Dendritic cell treated with granulocyte-macrophage colony-stimulating factor and Interleukin-4, amounts not matched to agents 40 ng/mL and 50 ng/mL, for 4 days (primary cell): Measurements from ENCODE around the gene TXNDC15.
"Not testable (repeated sequence)": the region's sequence is repeated elsewhere in the genome, so short reads cannot be mapped to it uniquely, and the experiment has no call there.

Experiments
- H3K27ac Mint-ChIP-seq: one replicate; pipeline ENCODE4 v1.8.0; 2022; ENCODE audit warnings: mild to moderate bottlenecking, mixed read lengths
- H3K27me3 Mint-ChIP-seq: one replicate; pipeline ENCODE4 v1.8.0; 2022; ENCODE audit warnings: mild to moderate bottlenecking, mixed read lengths
- H3K36me3 Mint-ChIP-seq: one replicate; pipeline ENCODE4 v1.8.0; 2022; ENCODE audit warnings: low read depth, mixed read lengths
- H3K4me1 Mint-ChIP-seq: one replicate; pipeline ENCODE4 v1.8.0; 2022; ENCODE audit warnings: low read depth, mixed read lengths
- H3K4me3 Mint-ChIP-seq: one replicate; pipeline ENCODE4 v1.8.0; 2022; ENCODE audit warnings: mild to moderate bottlenecking, moderate library complexity, mixed read lengths
- H3K9me3 Mint-ChIP-seq: one replicate; pipeline ENCODE4 v1.8.0; 2022; ENCODE audit warnings: mixed read lengths
- intact Hi-C: fragments of 100-400 bp; cut with micrococcal nuclease; formaldehyde crosslinking; loops from one replicate; pipeline ENCODE4 v1.15.0; 2022

TXNDC15 gene

GRCh38 chr5:134891473-134891872 is 17.3 kb downstream of the TXNDC15 start:
- Mint-ChIP-seq H3K36me3 (peaks cover 76% of the 10 kb centered on the region), H3K9me3 (no peaks in the 10 kb centered on the region), H3K27me3 (no peaks in the 10 kb centered on the region), H3K27ac (no peak overlapping the region), H3K4me1 (no peaks in the 10 kb centered on the region), H3K4me3 (no peak overlapping the region)
- intact Hi-C loops = no loop called here

- H3K4me1 Mint-ChIP-seq = no peaks in the 10 kb centered on the region
- H3K27me3 Mint-ChIP-seq = no peaks in the 10 kb centered on the region
- peaks cover 80% of the 10 kb centered on the region for H3K36me3 Mint-ChIP-seq
- no peak overlapping the region for H3K4me3 Mint-ChIP-seq
- H3K27ac Mint-ChIP-seq = peak overlapping the region; percentile 37
- intact Hi-C loops = no loop called here
- H3K9me3 Mint-ChIP-seq = no peaks in the 10 kb centered on the region
Observed at GRCh38 chr5:134892282-134892681, 18.1 kb downstream of the TXNDC15 start.

- Mint-ChIP-seq H3K9me3 (no peaks in the 10 kb centered on the region), H3K27ac (peak overlapping the region; percentile 37), H3K36me3 (peaks cover 76% of the 10 kb centered on the region), H3K4me3 (no peak overlapping the region), H3K4me1 (no peaks in the 10 kb centered on the region), H3K27me3 (no peaks in the 10 kb centered on the region)
- intact Hi-C loops = no loop called here
Observed at GRCh38 chr5:134892926-134893325, 18.8 kb downstream of the TXNDC15 start.

- peaks cover 70% of the 10 kb centered on the region for H3K36me3 Mint-ChIP-seq
- H3K27me3 Mint-ChIP-seq = no peaks in the 10 kb centered on the region
- H3K4me3 Mint-ChIP-seq = no peak overlapping the region
- intact Hi-C loops = no loop called here
- H3K4me1 Mint-ChIP-seq = no peaks in the 10 kb centered on the region
- H3K27ac Mint-ChIP-seq = no peak overlapping the region
- H3K9me3 Mint-ChIP-seq = no peaks in the 10 kb centered on the region
Observed at GRCh38 chr5:134893748-134894505, 19.8 kb downstream of the TXNDC15 start.

GRCh38 chr5:134902071-134902801 is 28.1 kb downstream of the TXNDC15 start:
- H3K27me3 Mint-ChIP-seq = no peaks in the 10 kb centered on the region
- H3K9me3 Mint-ChIP-seq = no peaks in the 10 kb centered on the region
- intact Hi-C loops = no loop called here
- H3K4me3 Mint-ChIP-seq = peak overlapping the region; percentile 52
- peaks cover 35% of the 10 kb centered on the region for H3K36me3 Mint-ChIP-seq
- peaks cover 14% of the 10 kb centered on the region for H3K4me1 Mint-ChIP-seq
- H3K27ac Mint-ChIP-seq = peak overlapping the region; percentile 83

- intact Hi-C loops = loop anchor here (2.0 kb wide), 3 partner anchors 30 to 166 kb away; partner anchors contain the start of genes C5orf24, CAMLG and TXNDC15
- peak within 1 kb of the TSS; percentile 86 for H3K4me3 Mint-ChIP-seq
- H3K4me1 Mint-ChIP-seq = peaks cover 14% of the 10 kb centered on the region
- no peaks in the 10 kb centered on the region for H3K9me3 Mint-ChIP-seq
- H3K27ac Mint-ChIP-seq = peak within 1 kb of the TSS; percentile 93
- peaks cover 30% of the 10 kb centered on the region for H3K36me3 Mint-ChIP-seq
- H3K27me3 Mint-ChIP-seq = no peaks in the 10 kb centered on the region
Observed at GRCh38 chr5:134904610-134905245, 30.6 kb downstream of the TXNDC15 start, which contains the start of gene PCBD2. PCBD2 (plus strand) TSS chr5:134905131; CDS start chr5:134905140, 9 bp downstream.

- Mint-ChIP-seq H3K4me1 (peaks cover 14% of the 10 kb centered on the region), H3K9me3 (no peaks in the 10 kb centered on the region), H3K36me3 (peaks cover 23% of the 10 kb centered on the region), H3K27ac (peak overlapping the region; percentile 93), H3K4me3 (peak overlapping the region; percentile 86), H3K27me3 (no peaks in the 10 kb centered on the region)
- intact Hi-C loops = loop anchor here (2.0 kb wide), 3 partner anchors 31 to 167 kb away; partner anchors contain the start of genes C5orf24, CAMLG and TXNDC15
Observed at GRCh38 chr5:134905246-134905996, 31.2 kb downstream of the TXNDC15 start.

GRCh38 chr5:134906811-134907210 is 32.6 kb downstream of the TXNDC15 start:
- H3K4me1 Mint-ChIP-seq = peaks cover 10% of the 10 kb centered on the region
- no peaks in the 10 kb centered on the region for H3K27me3 Mint-ChIP-seq
- H3K4me3 Mint-ChIP-seq = no peak overlapping the region
- H3K36me3 Mint-ChIP-seq = peaks cover 23% of the 10 kb centered on the region
- intact Hi-C loops = no loop called here
- peak overlapping the region; percentile 93 for H3K27ac Mint-ChIP-seq
- H3K9me3 Mint-ChIP-seq = no peaks in the 10 kb centered on the region

GRCh38 chr5:134910752-134911151 is 36.6 kb downstream of the TXNDC15 start:
- intact Hi-C loops, H3K27me3 Mint-ChIP-seq, H3K4me3 Mint-ChIP-seq, H3K27ac Mint-ChIP-seq, H3K9me3 Mint-ChIP-seq, H3K4me1 Mint-ChIP-seq: not testable (repeated sequence)
- H3K36me3 Mint-ChIP-seq = peaks cover 16% of the 10 kb centered on the region

GRCh38 chr5:134911285-134912206 is 37.4 kb downstream of the TXNDC15 start:
- H3K27me3 Mint-ChIP-seq = no peaks in the 10 kb centered on the region
- no peaks in the 10 kb centered on the region for H3K9me3 Mint-ChIP-seq
- no peaks in the 10 kb centered on the region for H3K4me1 Mint-ChIP-seq
- intact Hi-C loops = no loop called here
- no peak overlapping the region for H3K4me3 Mint-ChIP-seq
- H3K36me3 Mint-ChIP-seq = peaks cover 9% of the 10 kb centered on the region
- H3K27ac Mint-ChIP-seq = no peak overlapping the region

GRCh38 chr5:134913254-134913653 is 39.1 kb downstream of the TXNDC15 start:
- Mint-ChIP-seq H3K4me3 (no peak overlapping the region), H3K27ac (no peak overlapping the region), H3K36me3 (no peaks in the 10 kb centered on the region), H3K27me3 (no peaks in the 10 kb centered on the region), H3K4me1 (no peaks in the 10 kb centered on the region), H3K9me3 (no peaks in the 10 kb centered on the region)
- intact Hi-C loops = no loop called here

- H3K4me3 Mint-ChIP-seq = no peak overlapping the region
- no peaks in the 10 kb centered on the region for H3K9me3 Mint-ChIP-seq
- H3K27ac Mint-ChIP-seq = no peak overlapping the region
- intact Hi-C loops = no loop called here
- no peaks in the 10 kb centered on the region for H3K4me1 Mint-ChIP-seq
- H3K27me3 Mint-ChIP-seq = no peaks in the 10 kb centered on the region
- H3K36me3 Mint-ChIP-seq = peaks cover 5% of the 10 kb centered on the region
Observed at GRCh38 chr5:134913795-134914194, 39.6 kb downstream of the TXNDC15 start.
